ENCODE measurements around the gene GALNT10.

- no peak for TF ChIP-seq CTCF (IDR thresholded peaks at IDR 0.05)
- TF ChIP-seq CREB1 (CRISPR knock-in tag; IDR thresholded peaks at IDR 0.05) = no peak
- no peak for TF ChIP-seq TP53 (CRISPR knock-in tag; IDR thresholded peaks at IDR 0.05)
- no peak for TF ChIP-seq MYBL2 (CRISPR knock-in tag; IDR thresholded peaks at IDR 0.05)
- TF ChIP-seq ATF2 (CRISPR knock-in tag; IDR thresholded peaks at IDR 0.05; ENCODE audit: borderline replicate concordance, low read depth) = no peak
- no peak for TF ChIP-seq USF1 (CRISPR knock-in tag; IDR thresholded peaks at IDR 0.05)
- no peak for TF ChIP-seq TEAD4 (CRISPR knock-in tag; IDR thresholded peaks at IDR 0.05)
- TF ChIP-seq PREB (CRISPR knock-in tag; IDR thresholded peaks at IDR 0.05; ENCODE audit: borderline replicate concordance) = no peak
- no peak for TF ChIP-seq USF2 (CRISPR knock-in tag; IDR thresholded peaks at IDR 0.05)
- no peak for TF ChIP-seq ATF3 (CRISPR knock-in tag; conservative IDR thresholded peaks at IDR 0.05)
- TF ChIP-seq KAT7 (CRISPR knock-in tag; IDR thresholded peaks at IDR 0.05; ENCODE audit: borderline replicate concordance) = no peak
- no peak for TF ChIP-seq JUN (CRISPR knock-in tag; IDR thresholded peaks at IDR 0.05)
- no peak for TF ChIP-seq NR2C2 (CRISPR knock-in tag; IDR thresholded peaks at IDR 0.05)
- no peak for TF ChIP-seq SP1 (CRISPR knock-in tag; conservative IDR thresholded peaks at IDR 0.05)
Measured at GRCh38 chr5:154331924-154332323, 141.4 kb downstream of the GALNT10 start.

All from WTC11 (cell line).